ENCODE measurements around the gene NIT1.

The NIT1 gene

DNA sequence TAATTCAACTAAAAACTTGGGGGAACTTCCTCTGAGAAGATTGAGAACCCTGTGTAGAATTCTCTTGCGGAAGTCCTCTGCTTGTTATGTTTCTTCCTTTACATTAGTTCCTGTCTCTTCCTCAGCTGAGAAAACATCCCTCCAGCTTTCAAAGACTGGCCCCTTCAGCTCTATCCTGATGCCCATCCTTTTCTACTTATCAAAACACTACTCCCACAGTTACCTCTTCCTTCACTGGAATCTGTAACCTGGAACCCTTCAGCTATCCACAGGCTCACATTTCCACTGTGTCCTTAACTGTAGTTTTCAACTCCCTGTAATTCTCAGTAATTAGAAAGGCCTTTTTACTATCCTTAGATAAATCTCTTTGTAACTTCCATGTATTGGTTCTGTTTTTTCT, 20.5 kb downstream of the NIT1 start:
- FAIRE-seq (no peak), DNase-seq (ENCODE audit: insufficient read length, low spot score) (no peak)
- TF ChIP-seq CTCF (IDR thresholded peaks at IDR 0.05; ENCODE audit: insufficient read depth, missing control alignments): no peak

- DNase-seq (ENCODE audit: insufficient read length, low spot score) (no peak), FAIRE-seq (no peak)
- peak; percentile 69 for TF ChIP-seq CTCF (IDR thresholded peaks at IDR 0.05; ENCODE audit: insufficient read depth, missing control alignments)
These were observed 21.9 kb downstream of the NIT1 start for GRCh38 chr1:161139766-161140165.

- TF ChIP-seq CTCF (IDR thresholded peaks at IDR 0.05; ENCODE audit: insufficient read depth, missing control alignments): no peak
- DNase-seq (ENCODE audit: insufficient read length, low spot score) (no peak), FAIRE-seq (no peak)
These were observed 23.0 kb downstream of the NIT1 start for GRCh38 chr1:161140755-161141400.

DNA sequence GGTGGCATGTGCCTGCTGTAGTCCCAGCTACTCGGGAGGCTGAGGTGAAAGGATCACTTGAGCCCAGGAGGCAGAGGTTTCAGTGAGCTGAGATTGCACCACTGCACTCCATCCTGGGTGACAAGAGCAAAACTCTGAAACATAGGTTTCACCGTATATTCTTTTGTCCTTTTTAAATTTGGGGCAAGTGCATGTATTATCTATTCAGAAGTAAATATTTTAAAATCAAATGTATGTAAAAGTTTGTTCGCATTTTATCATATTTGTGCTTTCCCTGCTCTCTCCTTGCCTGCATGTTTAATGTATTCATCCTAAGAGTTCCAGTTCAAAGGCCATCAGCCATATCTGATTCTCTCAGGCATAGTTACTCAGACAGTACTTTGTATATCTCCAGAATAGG, 27.9 kb downstream of the NIT1 start:
- FAIRE-seq: no peak
- DNase-seq (ENCODE audit: insufficient read length, low spot score): no peak
- no peak for TF ChIP-seq CTCF (IDR thresholded peaks at IDR 0.05; ENCODE audit: insufficient read depth, missing control alignments)

GRCh38 chr1:161153176-161153575, 35.3 kb downstream of the NIT1 start:
- no peak for TF ChIP-seq CTCF (IDR thresholded peaks at IDR 0.05; ENCODE audit: insufficient read depth, missing control alignments)
- FAIRE-seq: no peak
- no peak for DNase-seq (ENCODE audit: insufficient read length, low spot score)

DNA sequence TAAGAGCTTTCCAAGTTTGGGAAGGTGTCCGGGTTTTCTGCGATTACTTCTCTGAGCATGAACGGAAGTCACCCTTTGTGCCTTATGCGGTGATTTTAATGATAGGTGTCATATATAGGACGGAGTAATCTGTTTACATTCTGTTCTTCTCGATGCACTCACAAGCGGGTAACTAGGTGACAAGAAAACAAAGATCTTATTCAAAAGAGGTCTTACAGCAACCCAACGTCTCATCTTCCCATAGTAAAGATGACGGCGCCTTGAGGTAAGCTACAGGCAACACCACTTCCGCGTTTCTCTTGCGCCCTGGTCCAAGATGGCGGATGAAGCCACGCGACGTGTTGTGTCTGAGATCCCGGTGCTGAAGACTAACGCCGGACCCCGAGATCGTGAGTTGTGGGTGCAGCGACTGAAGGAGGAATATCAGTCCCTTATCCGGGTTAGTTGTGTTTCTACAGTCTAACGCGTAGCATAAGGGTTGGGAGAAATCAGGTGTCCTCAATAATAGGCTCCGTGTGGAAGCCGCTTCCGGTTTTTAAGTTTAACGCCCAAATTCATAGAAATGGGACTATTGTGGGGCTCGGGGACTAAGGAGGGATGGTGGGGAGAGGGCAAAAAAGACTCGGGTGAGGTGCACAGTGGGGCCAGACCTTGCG, 35.9 kb downstream of the NIT1 start, which contains the start of gene UFC1:
Gene UFC1 (plus strand): TSS at position 297 of the 656 bp plus-strand sequence. CDS start 20 bp downstream, at position 317.
- peak; percentile 82 for DNase-seq (ENCODE audit: insufficient read length, low spot score)
- TF ChIP-seq CTCF (IDR thresholded peaks at IDR 0.05; ENCODE audit: insufficient read depth, missing control alignments): no peak
- FAIRE-seq: peak; percentile 44

GRCh38 chr1:161157867-161158266, 40.0 kb downstream of the NIT1 start:
- FAIRE-seq (no peak), DNase-seq (ENCODE audit: insufficient read length, low spot score) (no peak)
- TF ChIP-seq CTCF (IDR thresholded peaks at IDR 0.05; ENCODE audit: insufficient read depth, missing control alignments): no peak

Measured in D721Med (cell line).